HG03175 (cell line): ENCODE results near the gene NKD2.
"Not testable (repeated sequence)": the region's sequence is repeated elsewhere in the genome, so short reads cannot be mapped to it uniquely, and the experiment has no call there.

ENCODE experiments used
- ATAC-seq: cut with Tn5 transposase; IDR thresholded peaks from one replicate; pipeline ENCODE4 v1.9.1; 2021; ENCODE audit warnings: mild to moderate bottlenecking, moderate library complexity; ENCODE audit not compliant: unreplicated experiment

NKD2 gene

GRCh38 chr5:999724-1000123 is 8.9 kb upstream of the NKD2 start:
- no peak for ATAC-seq

GRCh38 chr5:1000329-1000728 is 8.3 kb upstream of the NKD2 start:
- ATAC-seq: no peak

- not testable (repeated sequence) for ATAC-seq
Measured at GRCh38 chr5:1000831-1001230, 7.8 kb upstream of the NKD2 start.

GRCh38 chr5:1001406-1002270 is 7.0 kb upstream of the NKD2 start:
- no peak for ATAC-seq

GRCh38 chr5:1002271-1002546 is 6.4 kb upstream of the NKD2 start:
- ATAC-seq: no peak

- no peak for ATAC-seq
Measured at GRCh38 chr5:1002836-1003235, 5.8 kb upstream of the NKD2 start.

GRCh38 chr5:1003296-1003937 is 5.2 kb upstream of the NKD2 start:
- no peak for ATAC-seq

GRCh38 chr5:1004461-1005248 is 3.9 kb upstream of the NKD2 start:
- ATAC-seq: no peak

- ATAC-seq: no peak
Measured at GRCh38 chr5:1005249-1005851, 3.3 kb upstream of the NKD2 start.

- ATAC-seq: no peak
Measured at GRCh38 chr5:1005904-1006655, 2.5 kb upstream of the NKD2 start.

- no peak for ATAC-seq
Measured at GRCh38 chr5:1006656-1007071, 1.9 kb upstream of the NKD2 start.

- no peak for ATAC-seq
Measured at GRCh38 chr5:1007221-1007680, 1.4 kb upstream of the NKD2 start.

GRCh38 chr5:1007681-1008450 is 736 bp upstream of the NKD2 start:
- ATAC-seq: no peak

- ATAC-seq: no peak
Measured at GRCh38 chr5:1009359-1010180, 968 bp downstream of the NKD2 start.

- ATAC-seq: no peak
Measured at GRCh38 chr5:1010181-1010510, 1.5 kb downstream of the NKD2 start.

GRCh38 chr5:1010641-1011046 is 2.0 kb downstream of the NKD2 start:
- no peak for ATAC-seq

- ATAC-seq: no peak
Measured at GRCh38 chr5:1011226-1011631, 2.6 kb downstream of the NKD2 start.

- no peak for ATAC-seq
Measured at GRCh38 chr5:1011741-1012312, 3.2 kb downstream of the NKD2 start.
